Spleen (tissue), 11 donors: ENCODE measurements around the gene SRPRB. TPM values are rescaled to one million over a fixed set of nuclear protein-coding genes. Genes with fewer than 3 reads are reported as not detected.

ENCODE experiments used
- DNase-seq: peaks from one replicate; pipeline ENCODE4 v3.0.0-alpha.2; 2020
- H3K27ac ChIP-seq, 8 donors: fragments of 200-600 bp; sonication (generic) in 7 of 8; 1 replicate in 4 of 8; 2 replicates in 4 of 8; pipeline versions ENCODE4 v1.5.0 to v1.8.0; 2016 to 2021; ENCODE audit warnings: inconsistent platforms in 4 of 8, mild to moderate bottlenecking in 4 of 8, moderate library complexity in 1 of 8
- H3K27me3 ChIP-seq, 7 donors: fragments of 200-600 bp; sonication (generic) in 6 of 7; replicated peaks in 1 of 7; 1 replicate in 4 of 7; 2 replicates in 3 of 7; pipeline versions ENCODE4 v1.5.0 to v1.8.0; 2016 to 2021; ENCODE audit warnings: inconsistent platforms in 3 of 7, mild to moderate bottlenecking in 1 of 7
- H3K36me3 ChIP-seq, 6 donors: fragments of 200-600 bp; sonication (generic) in 5 of 6; 1 replicate in 4 of 6; 2 replicates in 2 of 6; pipeline versions ENCODE4 v1.5.0 to v1.8.0; 2016 to 2021; ENCODE audit warnings: inconsistent platforms in 2 of 6
- H3K4me1 ChIP-seq, 6 donors: fragments of 200-600 bp; sonication (generic) in 5 of 6; 1 replicate in 3 of 6; 2 replicates in 3 of 6; pipeline versions ENCODE4 v1.5.0 to v1.8.0; 2016 to 2021; ENCODE audit warnings: inconsistent platforms in 3 of 6
- H3K4me3 ChIP-seq, 8 donors: fragments of 200-600 bp; sonication (generic) in 7 of 8; 1 replicate in 4 of 8; 2 replicates in 4 of 8; pipeline versions ENCODE4 v1.5.0 to v1.8.0; 2016 to 2021; ENCODE audit warnings: inconsistent platforms in 4 of 8, mild to moderate bottlenecking in 4 of 8, moderate library complexity in 2 of 8
- H3K9me3 ChIP-seq, 8 donors: fragments of 200-600 bp; sonication (generic) in 7 of 8; 1 replicate in 4 of 8; 2 replicates in 4 of 8; pipeline versions ENCODE4 v1.5.0 to v1.8.0; 2016 to 2021; ENCODE audit warnings: inconsistent platforms in 4 of 8
- POLR2A ChIP-seq, 3 donors: fragments of 450-650 bp; IDR thresholded peaks; one replicate each; pipeline ENCODE4 v1.5.1; 2017; ENCODE audit warnings: antibody characterized with exemption in 3 of 3, mild to moderate bottlenecking in 1 of 3
- POLR2AphosphoS5 ChIP-seq, 3 donors: sonication (generic); formaldehyde crosslinking; IDR thresholded peaks; one replicate each; pipeline ENCODE4 v1.5.1; 2017; ENCODE audit warnings: antibody characterized with exemption in 3 of 3
- WGBS, 5 donors: extraction: QIAGEN DNeasy Blood & Tissue Kit in 3 of 5; methylation state at CpG; one replicate each; pipeline versions ENCODE4 v1.1.5 to v1.1.7; 2013 to 2018; 5-methylcytosine and 5-hydroxymethylcytosine counted together
- intact Hi-C: fragments of 100-400 bp; cut with DNase I; formaldehyde crosslinking; loops from one replicate; pipeline ENCODE4 v1.15.0; 2023; ENCODE audit warnings: low total_unique reads
- polyA plus RNA-seq, 3 donors: library from polyadenylated mRNA; stranded (reverse); fragments of 200-250 nt; gene quantifications; one replicate each; pipeline ENCODE4 v1.2.1, GENCODE V29; 2013
- total RNA-seq, 7 donors: library from RNA; depleted of rRNA in 3 of 7; stranded (reverse); fragments of >200 nt in 3 of 7; fragmentation: NEBNext Ultra II Directional in 4 of 7; extraction: Animal tissue kit (Norgen Biotek cat#: 25700) in 4 of 7; gene quantifications; one replicate each; pipeline versions ENCODE4 v1.1.0 to v1.2.1, GENCODE V29; 2016 to 2021
- TF ChIP-seq, protein P1 (sequence below), 11 experiments: fragments of 200-600 bp in 7 of 11; fragments of 450-650 bp in 4 of 11; sonication (generic) in 4 of 11; IDR thresholded peaks in 8 of 11; conservative IDR thresholded peaks in 3 of 11; 1 replicate in 7 of 11; 2 replicates in 4 of 11; pipeline versions ENCODE4 v1.4.0 to v1.8.0; 2016 to 2021; ENCODE audit warnings: antibody characterized with exemption in 11 of 11, inconsistent platforms in 4 of 11, mild to moderate bottlenecking in 1 of 11
- donor health status: healthy with polysubstance abuse.
- donor health status: DM: no; HTN: no; CAD: no; lungs with moderate emphysema.
- donor health status: DM: no; HTN: no; CAD: no.
- donor health status: Bipolar disorder and iron deficiency.
- donor health status: healthy.
- donor health status: DM: no; HTN: no; CAD: no.
- donor health status: DM: yes; HTN: yes; CAD: no.

The SRPRB gene
- total and polyA plus RNA-seq, 10 donors: 11.5 to 38.5 (median 25.9) TPM

DNA sequence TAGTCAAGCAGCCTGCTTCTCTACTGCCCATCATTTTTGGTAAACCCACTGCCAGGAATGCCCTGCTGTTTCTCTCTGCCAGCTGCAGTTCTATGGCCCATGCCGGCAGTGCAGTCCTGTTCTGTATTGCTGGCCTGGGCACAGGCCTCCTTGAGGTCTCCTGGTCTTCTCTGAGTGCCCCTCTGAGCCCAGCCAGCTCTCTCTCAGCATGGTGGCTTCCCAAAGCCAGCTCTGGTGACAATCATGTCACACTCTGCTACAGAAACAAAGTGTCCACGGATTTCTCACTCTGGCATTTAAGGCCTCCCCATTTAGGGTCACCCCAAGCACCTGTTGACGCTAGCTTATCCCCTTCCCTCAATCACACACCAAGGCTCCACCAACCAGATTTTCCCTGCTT, 24.5 kb downstream of the SRPRB start:
- Histone ChIP-seq H3K4me1 (no peaks in the 10 kb centered on the region), H3K9me3 (no peaks in the 10 kb centered on the region), H3K4me3 (no peak overlapping the region), H3K36me3 (peaks cover 0 to 36% (median 2%) of the 10 kb centered on the region in 6 donors), H3K27me3 (no peaks in the 10 kb centered on the region), H3K27ac (no peak overlapping the region)
- DNase-seq: no peak
- WGBS, 5 donors: 87 to 99% (median 90%) methylated on average over 3 of the region's 3 CpGs
- TF ChIP-seq POLR2A (IDR thresholded peaks at IDR 0.05) (no peak), POLR2AphosphoS5 (IDR thresholded peaks at IDR 0.05) (no peak)
- TF ChIP-seq, protein P1, sequence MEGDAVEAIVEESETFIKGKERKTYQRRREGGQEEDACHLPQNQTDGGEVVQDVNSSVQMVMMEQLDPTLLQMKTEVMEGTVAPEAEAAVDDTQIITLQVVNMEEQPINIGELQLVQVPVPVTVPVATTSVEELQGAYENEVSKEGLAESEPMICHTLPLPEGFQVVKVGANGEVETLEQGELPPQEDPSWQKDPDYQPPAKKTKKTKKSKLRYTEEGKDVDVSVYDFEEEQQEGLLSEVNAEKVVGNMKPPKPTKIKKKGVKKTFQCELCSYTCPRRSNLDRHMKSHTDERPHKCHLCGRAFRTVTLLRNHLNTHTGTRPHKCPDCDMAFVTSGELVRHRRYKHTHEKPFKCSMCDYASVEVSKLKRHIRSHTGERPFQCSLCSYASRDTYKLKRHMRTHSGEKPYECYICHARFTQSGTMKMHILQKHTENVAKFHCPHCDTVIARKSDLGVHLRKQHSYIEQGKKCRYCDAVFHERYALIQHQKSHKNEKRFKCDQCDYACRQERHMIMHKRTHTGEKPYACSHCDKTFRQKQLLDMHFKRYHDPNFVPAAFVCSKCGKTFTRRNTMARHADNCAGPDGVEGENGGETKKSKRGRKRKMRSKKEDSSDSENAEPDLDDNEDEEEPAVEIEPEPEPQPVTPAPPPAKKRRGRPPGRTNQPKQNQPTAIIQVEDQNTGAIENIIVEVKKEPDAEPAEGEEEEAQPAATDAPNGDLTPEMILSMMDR (IDR thresholded peaks at IDR 0.05 in 8 of 11, conservative IDR thresholded peaks at IDR 0.05 in 3 of 11): no peak
- intact Hi-C loops: no loop called here

- H3K4me3 ChIP-seq: no peak overlapping the region
- no peaks in the 10 kb centered on the region for H3K9me3 ChIP-seq
- intact Hi-C loops: no loop called here
- no peak for DNase-seq
- H3K4me1 ChIP-seq: no peaks in the 10 kb centered on the region
- WGBS, 5 donors: 67 to 82% (median 80%) methylated on average over 13 of the region's 13 CpGs
- peaks cover 0 to 18% (median 0%) of the 10 kb centered on the region in 6 donors for H3K36me3 ChIP-seq
- no peaks in the 10 kb centered on the region for H3K27me3 ChIP-seq
- TF ChIP-seq, protein P1 (IDR thresholded peaks at IDR 0.05 in 8 of 11, conservative IDR thresholded peaks at IDR 0.05 in 3 of 11): no peak
- TF ChIP-seq POLR2A (IDR thresholded peaks at IDR 0.05) (no peak), POLR2AphosphoS5 (IDR thresholded peaks at IDR 0.05) (no peak)
- no peak overlapping the region for H3K27ac ChIP-seq
Measured at GRCh38 chr3:133831966-133832801, 26.6 kb downstream of the SRPRB start.

- Histone ChIP-seq H3K36me3 (peaks cover 0 to 23% (median 0%) of the 10 kb centered on the region in 6 donors), H3K9me3 (no peaks in the 10 kb centered on the region)
Measured at GRCh38 chr3:133832802-133833144, 27.2 kb downstream of the SRPRB start.

DNA sequence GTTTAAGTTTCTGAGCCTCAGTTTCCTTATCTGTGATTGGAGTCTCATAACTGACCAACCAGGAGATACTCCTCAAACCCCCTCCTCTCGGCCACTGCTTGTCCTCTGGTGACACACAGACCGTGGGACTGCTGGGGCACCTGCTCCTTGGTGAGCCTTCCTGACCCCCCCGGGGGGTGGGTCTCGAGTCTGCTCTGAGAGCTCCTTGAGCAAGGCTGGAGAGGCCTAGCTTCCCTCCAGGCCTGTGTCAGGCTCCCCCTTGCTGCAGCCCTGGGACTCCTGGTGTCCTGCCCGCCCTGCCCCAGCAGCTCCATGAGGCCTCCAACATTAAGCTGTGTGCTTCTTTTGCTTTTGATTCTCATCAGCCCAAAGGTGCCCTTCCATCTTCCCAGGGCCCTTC, 27.7 kb downstream of the SRPRB start:
- no peaks in the 10 kb centered on the region for H3K4me1 ChIP-seq
- no peak for DNase-seq
- H3K9me3 ChIP-seq: no peaks in the 10 kb centered on the region
- H3K36me3 ChIP-seq: peaks cover 0 to 28% (median 0%) of the 10 kb centered on the region in 6 donors
- H3K27me3 ChIP-seq: no peaks in the 10 kb centered on the region
- TF ChIP-seq POLR2AphosphoS5 (IDR thresholded peaks at IDR 0.05): no peak
- TF ChIP-seq, protein P1 (IDR thresholded peaks at IDR 0.05 in 8 of 11, conservative IDR thresholded peaks at IDR 0.05 in 3 of 11): no peak
- TF ChIP-seq POLR2A (IDR thresholded peaks at IDR 0.05): no peak
- intact Hi-C loops: no loop called here
- H3K27ac ChIP-seq: no peak overlapping the region
- WGBS, 5 donors: 86 to 95% (median 89%) methylated on average over 4 to 5 of the region's 5 CpGs
- no peak overlapping the region for H3K4me3 ChIP-seq

More at GRCh38 chr3:133832802-133833144, 27.2 kb downstream of the SRPRB start:
- intact Hi-C loops: no loop called here
- TF ChIP-seq POLR2AphosphoS5 (IDR thresholded peaks at IDR 0.05) (no peak), POLR2A (IDR thresholded peaks at IDR 0.05) (no peak)
- TF ChIP-seq, protein P1 (IDR thresholded peaks at IDR 0.05 in 8 of 11, conservative IDR thresholded peaks at IDR 0.05 in 3 of 11): no peak
- no peak for DNase-seq
- H3K4me3 ChIP-seq: no peak overlapping the region
- H3K27ac ChIP-seq: no peak overlapping the region
- no peaks in the 10 kb centered on the region for H3K4me1 ChIP-seq
- no peaks in the 10 kb centered on the region for H3K27me3 ChIP-seq
- 73 to 96% (median 95%) methylated on average over 9 to 10 of the region's 10 CpGs for WGBS, 5 donors
